Motor neuron (in vitro differentiated cells): Measurements from ENCODE around the gene TERT. TPM values are rescaled to one million over a fixed set of nuclear protein-coding genes. Genes with fewer than 3 reads are reported as not detected.

ENCODE experiments used
- ATAC-seq, 8 experiments: fragments of 200-7000 bp; cut with Tn5 transposase; replicated peaks in 6 of 8; 2 replicates each; pipeline ENCODE4 v1.8.0; 2021; ENCODE audit warnings: mild to moderate bottlenecking in 8 of 8, moderate library complexity in 8 of 8
- H3K27ac ChIP-seq, 2 donors: fragments of 250-450 bp; sonication (Bioruptor Pico); 2 replicates each; pipeline ENCODE4 v1.9.0; 2021; ENCODE audit warnings: antibody characterized with exemption in 2 of 2, mild to moderate bottlenecking in 2 of 2, moderate library complexity in 1 of 2
- H3K4me1 ChIP-seq, 2 donors: fragments of 250-450 bp; sonication (Bioruptor Pico); replicated peaks in 1 of 2; 2 replicates each; pipeline ENCODE4 v1.6.1; 2021; ENCODE audit warnings: antibody characterized with exemption in 2 of 2, mild to moderate bottlenecking in 2 of 2, moderate library complexity in 1 of 2
- H3K4me3 ChIP-seq, 5 donors: fragments of 250-450 bp; sonication (Bioruptor Pico); 2 replicates each; pipeline ENCODE4 v1.9.0; 2021; ENCODE audit warnings: antibody characterized with exemption in 5 of 5, mild to moderate bottlenecking in 5 of 5, moderate library complexity in 4 of 5
- WGBS, 10 experiments: fragments of 450-650 bp; shearing (Covaris generic); methylation state at CpG; one replicate each; pipeline ENCODE4 v1.0.0; 2022; 5-methylcytosine and 5-hydroxymethylcytosine counted together
- in situ Hi-C, 9 experiments: fragments of 400-800 bp; cut with MboI; loops; one replicate each; pipeline ENCODE4 v1.15.0; 2021; ENCODE audit warnings: low sequenced_read_pairs in 9 of 9, low pct_unique_long_range_greater_than_20kb in 2 of 9; ENCODE audit not compliant: unreplicated experiment in 9 of 9
- total RNA-seq, 8 experiments: library from RNA; unstranded; fragments of 300-600 nt; gene quantifications; 2 replicates each; pipeline versions ENCODE4 v1.2.3 to v1.2.4, GENCODE V29; 2022

TERT gene
- total RNA-seq, 8 experiments from 2014 or later, result 0.05 to 6.3 (median 0.38) TPM; not detected in 1

- in situ Hi-C loops, result no loop called here
These were observed 25.8 kb upstream of the TERT start for GRCh38 chr5:1320436-1321344.

GRCh38 chr5:1319436-1320256 lies 24.8 kb upstream of the TERT start:
- WGBS, 10 experiments, result 83 to 100% (median 98%) methylated on average over 1 to 12 of the region's 21 CpGs; no CpG with 5 or more reads in 5 of the 10 experiments
- in situ Hi-C loops, result no loop called here
- H3K4me1 ChIP-seq, result no peaks in the 10 kb centered on the region
- H3K27ac ChIP-seq, result no peak overlapping the region
- no peak overlapping the region for H3K4me3 ChIP-seq
- no peak for ATAC-seq

More at GRCh38 chr5:1320436-1321344, 25.8 kb upstream of the TERT start:
- no peak overlapping the region for H3K27ac ChIP-seq
- ATAC-seq, result no peak
- no peak overlapping the region for H3K4me3 ChIP-seq
- H3K4me1 ChIP-seq, result no peaks in the 10 kb centered on the region
- WGBS, 10 experiments, result 50 to 93% (median 84%) methylated on average over 1 to 23 of the region's 36 CpGs; no CpG with 5 or more reads in 2 of the 10 experiments

- H3K27ac ChIP-seq, result no peak overlapping the region
- no peaks in the 10 kb centered on the region for H3K4me1 ChIP-seq
- WGBS, 10 experiments, result 80 to 100% (median 97%) methylated on average over 1 to 12 of the region's 29 CpGs; no CpG with 5 or more reads in 4 of the 10 experiments
- in situ Hi-C loops, result no loop called here
- ATAC-seq, result no peak
- H3K4me3 ChIP-seq, result no peak overlapping the region
These were observed 23.9 kb upstream of the TERT start for GRCh38 chr5:1318659-1319251.

- Histone ChIP-seq H3K4me3 (no peak overlapping the region), H3K4me1 (no peaks in the 10 kb centered on the region), H3K27ac (no peak overlapping the region)
- WGBS, 10 experiments, result 80 to 100% (median 90%) methylated on average over 1 to 10 of the region's 26 CpGs; no CpG with 5 or more reads in 1 of the 10 experiments
- ATAC-seq, result no peak
- in situ Hi-C loops, result no loop called here
These were observed 23.2 kb upstream of the TERT start for GRCh38 chr5:1317921-1318565.

- Histone ChIP-seq H3K4me3 (no peak overlapping the region), H3K27ac (no peak overlapping the region), H3K4me1 (no peaks in the 10 kb centered on the region)
- 53 to 100% (median 81%) methylated on average over 1 to 10 of the region's 17 CpGs; no CpG with 5 or more reads in 1 of the 10 experiments for WGBS, 10 experiments
- in situ Hi-C loops, result no loop called here
- ATAC-seq, result no peak
These were observed 21.9 kb upstream of the TERT start for GRCh38 chr5:1316588-1317340.

- in situ Hi-C loops, result no loop called here
These were observed 21.1 kb upstream of the TERT start for GRCh38 chr5:1315709-1316587.

GRCh38 chr5:1315018-1315708 lies 20.3 kb upstream of the TERT start:
- H3K27ac ChIP-seq, result no peak overlapping the region
- ATAC-seq, result no peak
- no peaks in the 10 kb centered on the region for H3K4me1 ChIP-seq
- WGBS, 10 experiments, result 50 to 100% (median 81%) methylated on average over 1 to 8 of the region's 13 CpGs; no CpG with 5 or more reads in 2 of the 10 experiments
- in situ Hi-C loops, result no loop called here
- no peak overlapping the region for H3K4me3 ChIP-seq

More at GRCh38 chr5:1315709-1316587, 21.1 kb upstream of the TERT start:
- Histone ChIP-seq H3K4me1 (no peaks in the 10 kb centered on the region), H3K4me3 (no peak overlapping the region), H3K27ac (no peak overlapping the region)
- 17 to 90% (median 46%) methylated on average over 2 to 19 of the region's 33 CpGs; no CpG with 5 or more reads in 1 of the 10 experiments for WGBS, 10 experiments
- peak in 4 of 8 experiments; percentile 19 to 37 (median 30) for ATAC-seq

GRCh38 chr5:1314564-1314982 lies 19.7 kb upstream of the TERT start:
- in situ Hi-C loops, result no loop called here
- WGBS, 10 experiments, result 88 to 100% (median 93%) methylated on average over 2 to 4 of the region's 13 CpGs; no CpG with 5 or more reads in 7 of the 10 experiments
- no peak overlapping the region for H3K4me3 ChIP-seq
- no peak overlapping the region for H3K27ac ChIP-seq
- no peak for ATAC-seq
- no peaks in the 10 kb centered on the region for H3K4me1 ChIP-seq

- H3K4me3 ChIP-seq, result no peak overlapping the region
- peak in 2 of 8 experiments; percentile 43 to 48 for ATAC-seq
- in situ Hi-C loops, result no loop called here
- H3K4me1 ChIP-seq, result no peaks in the 10 kb centered on the region
- H3K27ac ChIP-seq, result no peak overlapping the region
- WGBS, 10 experiments, result 15 to 91% (median 59%) methylated on average over 2 to 16 of the region's 25 CpGs
These were observed 18.3 kb upstream of the TERT start for GRCh38 chr5:1312993-1313833.

- in situ Hi-C loops, result no loop called here
- ATAC-seq, result no peak
- Histone ChIP-seq H3K4me3 (no peak overlapping the region), H3K4me1 (no peaks in the 10 kb centered on the region), H3K27ac (no peak overlapping the region)
- whole genome bisulfite sequencing, 10 experiments, result 82 to 100% (median 93%) methylated on average over 1 to 3 of the region's 7 CpGs; no CpG with 5 or more reads in 7 of the 10 experiments
These were observed 17.3 kb upstream of the TERT start for GRCh38 chr5:1312206-1312605.
